Measurements from ENCODE around the gene ADD1.

Gene ADD1

DNA sequence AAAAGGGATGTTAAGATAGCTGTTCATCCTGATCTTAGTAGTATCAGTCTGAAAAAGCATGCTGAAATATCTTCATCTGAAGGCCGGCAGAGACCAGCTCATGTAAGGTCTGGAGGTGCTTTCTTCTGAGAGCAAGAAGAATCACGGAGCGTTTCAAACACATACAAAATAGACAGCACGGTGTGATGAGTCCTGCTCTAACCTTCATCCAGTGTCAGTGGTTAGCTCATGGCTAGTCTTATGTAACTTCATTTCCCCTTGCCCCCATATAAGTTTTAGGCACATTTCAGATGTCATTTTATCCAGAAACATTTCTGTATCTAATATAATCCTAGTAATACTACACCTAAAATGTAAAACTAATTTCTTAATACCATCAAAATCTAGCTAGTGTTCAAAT, 27.8 kb downstream of the ADD1 start:
- no peak for TF ChIP-seq CTCF (IDR thresholded peaks at IDR 0.05; ENCODE audit: insufficient read depth, missing control alignments)
- no peak for DNase-seq (ENCODE audit: insufficient read length, low spot score)
- FAIRE-seq = no peak

GRCh38 chr4:2871911-2872310, 28.3 kb downstream of the ADD1 start:
- DNase-seq (ENCODE audit: insufficient read length, low spot score) = no peak
- TF ChIP-seq CTCF (IDR thresholded peaks at IDR 0.05; ENCODE audit: insufficient read depth, missing control alignments) = no peak
- FAIRE-seq = no peak

GRCh38 chr4:2873329-2873728, 29.7 kb downstream of the ADD1 start:
- no peak for TF ChIP-seq CTCF (IDR thresholded peaks at IDR 0.05; ENCODE audit: insufficient read depth, missing control alignments)
- FAIRE-seq (no peak), DNase-seq (ENCODE audit: insufficient read length, low spot score) (no peak)

GRCh38 chr4:2874861-2875260, 31.2 kb downstream of the ADD1 start:
- FAIRE-seq (no peak), DNase-seq (ENCODE audit: insufficient read length, low spot score) (no peak)
- no peak for TF ChIP-seq CTCF (IDR thresholded peaks at IDR 0.05; ENCODE audit: insufficient read depth, missing control alignments)

DNA sequence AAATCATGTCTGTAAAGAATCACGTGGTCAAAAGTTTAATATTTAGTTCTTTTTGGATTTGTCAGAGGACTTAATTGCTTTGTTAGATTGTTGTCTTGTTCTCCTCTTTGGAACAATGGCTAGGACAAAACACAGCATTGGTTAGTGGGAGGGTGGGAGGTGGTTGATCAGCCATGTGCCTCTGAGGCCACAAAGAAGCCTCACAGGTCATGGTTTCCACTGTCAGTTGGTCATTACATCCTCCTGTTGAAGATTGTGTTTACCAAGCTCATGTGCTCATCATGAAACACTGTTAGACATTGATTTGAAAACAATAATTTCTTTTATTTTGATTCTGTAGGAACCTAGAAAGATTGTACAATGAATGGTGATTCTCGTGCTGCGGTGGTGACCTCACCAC, 31.9 kb downstream of the ADD1 start:
- DNase-seq (ENCODE audit: insufficient read length, low spot score) (no peak), FAIRE-seq (no peak)
- no peak for TF ChIP-seq CTCF (IDR thresholded peaks at IDR 0.05; ENCODE audit: insufficient read depth, missing control alignments)

DNA sequence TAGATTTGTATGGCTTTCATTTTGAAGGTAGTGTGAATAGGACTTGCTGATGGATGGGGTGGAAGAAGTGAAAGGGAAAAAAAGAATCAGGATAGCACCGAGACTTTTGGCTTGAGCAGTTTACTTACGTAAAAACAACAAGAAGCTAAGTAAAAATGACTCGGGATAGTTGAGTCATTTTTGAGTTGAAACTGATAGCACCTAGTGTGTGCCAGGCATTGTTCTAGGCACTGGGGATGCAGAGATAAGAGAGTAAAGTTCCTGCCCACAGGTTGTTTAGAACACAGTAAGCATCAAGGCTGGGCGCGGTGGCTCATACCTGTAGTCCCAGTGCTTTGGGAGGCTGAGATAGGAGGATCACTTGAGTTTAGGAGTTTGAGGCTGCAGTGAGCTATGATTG, 34.7 kb downstream of the ADD1 start:
- FAIRE-seq (no peak), DNase-seq (ENCODE audit: insufficient read length, low spot score) (no peak)
- no peak for TF ChIP-seq CTCF (IDR thresholded peaks at IDR 0.05; ENCODE audit: insufficient read depth, missing control alignments)

DNA sequence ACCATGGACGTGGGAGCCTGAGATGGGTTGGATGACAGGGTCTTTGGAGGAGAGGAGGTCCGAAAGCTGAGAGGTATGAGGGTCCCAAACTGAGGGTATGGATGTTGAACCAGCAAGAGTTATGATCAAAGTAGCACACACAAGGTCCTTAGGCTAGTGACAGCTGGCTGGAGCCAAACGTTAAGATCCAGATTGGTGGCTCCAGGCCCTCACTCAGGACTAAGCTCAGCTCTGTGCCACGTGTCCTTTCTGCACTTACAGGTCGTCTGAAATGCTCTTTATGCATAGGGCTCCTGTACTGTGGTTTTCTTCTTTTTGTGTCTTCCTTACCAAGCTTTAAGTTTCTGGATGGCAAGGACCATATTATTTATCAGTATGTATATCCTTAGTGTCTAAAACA, 35.4 kb downstream of the ADD1 start:
- no peak for TF ChIP-seq CTCF (IDR thresholded peaks at IDR 0.05; ENCODE audit: insufficient read depth, missing control alignments)
- FAIRE-seq = no peak
- no peak for DNase-seq (ENCODE audit: insufficient read length, low spot score)
